WTC11 (cell line): Measurements from ENCODE around the gene TRAF2. TPM values are rescaled to one million over a fixed set of nuclear protein-coding genes. Genes with fewer than 3 reads are reported as not detected.

Experiments
- ATAC-seq: fragments of 200-7000 bp; cut with Tn5 transposase; 2 replicates; pipeline ENCODE4 v1.10.0; 2021; ENCODE audit warnings: mild to moderate bottlenecking, moderate library complexity
- CTCF ChIA-PET: fragments of 300-600 bp; sonication (Branson Sonifier 250); formaldehyde crosslinking; loops from one replicate; lab custom pipeline; 2021; ENCODE audit warnings: antibody characterized with exemption; lab: Charles Lee
- POLR2A ChIA-PET: fragments of 350-600 bp; sonication (Branson Sonifier 250); formaldehyde crosslinking; loops from one replicate; lab custom pipeline; 2021; ENCODE audit warnings: antibody characterized with exemption; lab: Charles Lee
- DNase-seq: peaks from one replicate; pipeline ENCODE4 v3.0.0; 2021; ENCODE audit warnings: low spot score
- H3K27ac Mint-ChIP-seq: 2 replicates; pipeline ENCODE4 v1.8.0; 2021; ENCODE audit warnings: mixed read lengths
- H3K27me3 Mint-ChIP-seq: 2 replicates; pipeline ENCODE4 v1.8.0; 2021; ENCODE audit warnings: low read depth, mild to moderate bottlenecking, moderate library complexity, mixed read lengths
- H3K36me3 Mint-ChIP-seq: 2 replicates; pipeline ENCODE4 v1.8.0; 2021; ENCODE audit warnings: mixed read lengths
- H3K4me1 Mint-ChIP-seq: 2 replicates; pipeline ENCODE4 v1.8.0; 2022; ENCODE audit warnings: mixed read lengths
- H3K4me3 Mint-ChIP-seq: 2 replicates; pipeline ENCODE4 v1.8.0; 2021; ENCODE audit warnings: mild to moderate bottlenecking, moderate library complexity, mixed read lengths
- H3K9me3 Mint-ChIP-seq: 2 replicates; pipeline ENCODE4 v1.8.0; 2021; ENCODE audit warnings: mixed read lengths
- AFF4 ChIP-seq: sonication (generic); formaldehyde crosslinking; IDR thresholded peaks from 2 replicates; pipeline ENCODE4 v1.8.1; 2023; ENCODE audit warnings: mild to moderate bottlenecking, missing genetic modification reagents, borderline replicate concordance
- ATF1 ChIP-seq: sonication (generic); formaldehyde crosslinking; IDR thresholded peaks from 2 replicates; pipeline ENCODE4 v1.8.1; 2023; ENCODE audit warnings: mild to moderate bottlenecking, moderate library complexity, missing genetic modification reagents
- CDX4 ChIP-seq: fragments of 250-450 bp; sonication (Bioruptor Pico); IDR thresholded peaks from 2 replicates; pipeline ENCODE4 v1.9.0; 2021; ENCODE audit warnings: moderate library complexity, mild to moderate bottlenecking, inconsistent platforms, borderline replicate concordance
- ELF4 ChIP-seq: sonication (generic); formaldehyde crosslinking; IDR thresholded peaks from 2 replicates; pipeline ENCODE4 v1.8.1; 2022; ENCODE audit warnings: low read depth, mild to moderate bottlenecking, moderate library complexity, missing genetic modification reagents
- ESRRA ChIP-seq: sonication (generic); formaldehyde crosslinking; IDR thresholded peaks from 2 replicates; pipeline ENCODE4 v1.8.1; 2022; ENCODE audit warnings: mild to moderate bottlenecking, missing genetic modification reagents, borderline replicate concordance
- GRHL2 ChIP-seq: fragments of 250-450 bp; sonication (Bioruptor Pico); IDR thresholded peaks from 2 replicates; pipeline ENCODE4 v1.8.0; 2022; ENCODE audit warnings: mild to moderate bottlenecking, moderate library complexity; ENCODE audit not compliant: insufficient replicate concordance, severe bottlenecking
- GTF2I ChIP-seq: fragments of 250-450 bp; sonication (Bioruptor Pico); conservative IDR thresholded peaks from 2 replicates; pipeline ENCODE4 v1.4.0; 2021; ENCODE audit warnings: mild to moderate bottlenecking
- MAX ChIP-seq: sonication (generic); formaldehyde crosslinking; IDR thresholded peaks from 2 replicates; pipeline ENCODE4 v1.8.0; 2022; ENCODE audit warnings: mild to moderate bottlenecking, missing genetic modification reagents
- NR1H2 ChIP-seq: sonication (generic); formaldehyde crosslinking; IDR thresholded peaks from 2 replicates; pipeline ENCODE4 v1.9.0; 2021; ENCODE audit warnings: mild to moderate bottlenecking, moderate library complexity, missing genetic modification reagents
- RORB ChIP-seq: fragments of 250-450 bp; sonication (Bioruptor Pico); IDR thresholded peaks from 2 replicates; pipeline ENCODE4 v1.9.0; 2021; ENCODE audit warnings: mild to moderate bottlenecking
- TEAD1 ChIP-seq: sonication (generic); formaldehyde crosslinking; IDR thresholded peaks from 2 replicates; pipeline ENCODE4 v1.8.0; 2022; ENCODE audit warnings: mild to moderate bottlenecking, missing genetic modification reagents
- TEAD4 ChIP-seq: sonication (generic); formaldehyde crosslinking; IDR thresholded peaks from 2 replicates; pipeline ENCODE4 v1.8.0; 2022; ENCODE audit warnings: mild to moderate bottlenecking, missing genetic modification reagents
- USF1 ChIP-seq: sonication (generic); formaldehyde crosslinking; IDR thresholded peaks from 2 replicates; pipeline ENCODE4 v1.8.0; 2022; ENCODE audit warnings: mild to moderate bottlenecking, missing genetic modification reagents
- ZNF423 ChIP-seq: fragments of 250-450 bp; sonication (Bioruptor Pico); IDR thresholded peaks from 2 replicates; pipeline ENCODE4 v2.1.2; 2022; ENCODE audit warnings: mild to moderate bottlenecking, moderate library complexity
- total RNA-seq: library from RNA; stranded (reverse); gene quantifications from 3 replicates; pipeline ENCODE4 v1.2.3, GENCODE V29; 2021
- TF ChIP-seq, protein P1 (sequence below): sonication (generic); formaldehyde crosslinking; IDR thresholded peaks from 2 replicates; pipeline ENCODE4 v1.8.0; 2022; ENCODE audit warnings: mild to moderate bottlenecking, missing genetic modification reagents
- TF ChIP-seq, protein P2 (sequence below): sonication (generic); formaldehyde crosslinking; conservative IDR thresholded peaks from 2 replicates; pipeline ENCODE4 v1.8.1; 2022; ENCODE audit warnings: mild to moderate bottlenecking, missing genetic modification reagents

The TRAF2 gene
- total RNA-seq, 1 experiment from 2014 or later: 55.0 TPM

DNA sequence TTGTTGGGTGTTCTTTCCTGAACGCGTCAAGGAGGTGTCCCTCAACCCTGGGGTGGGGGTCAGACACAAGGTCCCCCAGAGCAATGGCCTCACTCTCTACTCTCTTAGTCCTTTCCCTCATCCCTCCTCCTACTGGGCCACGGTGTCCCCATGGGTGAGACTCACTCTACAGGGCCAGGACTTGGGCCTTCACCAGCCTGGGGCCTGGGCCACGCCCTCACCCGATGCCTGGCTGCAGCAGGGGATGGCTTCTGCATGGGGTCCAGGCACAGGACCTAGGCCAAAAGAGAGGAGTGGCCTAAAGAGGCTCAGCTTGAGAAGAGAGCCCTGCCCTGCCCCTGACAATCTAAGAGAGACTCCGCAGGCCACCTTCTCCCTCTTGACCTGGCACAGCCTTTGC lies 71.6 kb downstream of the TRAF2 start:
- TF ChIP-seq ESRRA (no peak), NR1H2 (CRISPR knock-in tag) (no peak), RORB (CRISPR knock-in tag) (no peak), MAX (CRISPR knock-in tag) (no peak), GRHL2 (CRISPR knock-in tag) (no peak), USF1 (CRISPR knock-in tag) (no peak)
- TF ChIP-seq, protein P1, sequence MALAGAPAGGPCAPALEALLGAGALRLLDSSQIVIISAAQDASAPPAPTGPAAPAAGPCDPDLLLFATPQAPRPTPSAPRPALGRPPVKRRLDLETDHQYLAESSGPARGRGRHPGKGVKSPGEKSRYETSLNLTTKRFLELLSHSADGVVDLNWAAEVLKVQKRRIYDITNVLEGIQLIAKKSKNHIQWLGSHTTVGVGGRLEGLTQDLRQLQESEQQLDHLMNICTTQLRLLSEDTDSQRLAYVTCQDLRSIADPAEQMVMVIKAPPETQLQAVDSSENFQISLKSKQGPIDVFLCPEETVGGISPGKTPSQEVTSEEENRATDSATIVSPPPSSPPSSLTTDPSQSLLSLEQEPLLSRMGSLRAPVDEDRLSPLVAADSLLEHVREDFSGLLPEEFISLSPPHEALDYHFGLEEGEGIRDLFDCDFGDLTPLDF: no peak
- no peak overlapping the region for H3K27ac Mint-ChIP-seq
- ATAC-seq (no peak), DNase-seq (no peak)
- H3K36me3 Mint-ChIP-seq: no peaks in the 10 kb centered on the region
- H3K27me3 Mint-ChIP-seq: no peaks in the 10 kb centered on the region
- H3K9me3 Mint-ChIP-seq: peaks cover 9% of the 10 kb centered on the region
- H3K4me3 Mint-ChIP-seq: no peak overlapping the region
- ChIA-PET CTCF (interaction anchor here (1.1 kb wide), 1 partner anchor 10 kb away, joined by 3 read pairs; no protein-coding TSS in a partner anchor), POLR2A (no interaction called here)
- no peaks in the 10 kb centered on the region for H3K4me1 Mint-ChIP-seq

- ChIA-PET POLR2A (no interaction called here), CTCF (interaction anchor here (1.1 kb wide), 1 partner anchor 11 kb away, joined by 3 read pairs; no protein-coding TSS in a partner anchor)
- TF ChIP-seq, protein P2, sequence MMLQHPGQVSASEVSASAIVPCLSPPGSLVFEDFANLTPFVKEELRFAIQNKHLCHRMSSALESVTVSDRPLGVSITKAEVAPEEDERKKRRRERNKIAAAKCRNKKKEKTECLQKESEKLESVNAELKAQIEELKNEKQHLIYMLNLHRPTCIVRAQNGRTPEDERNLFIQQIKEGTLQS (CRISPR knock-in tag): no peak
- 0 out of 2 replicates have a peak, but pooled peaks have one; percentile 33 for TF ChIP-seq GTF2I (CRISPR knock-in tag)
- Mint-ChIP-seq H3K9me3 (peaks cover 9% of the 10 kb centered on the region), H3K4me1 (no peaks in the 10 kb centered on the region), H3K4me3 (no peak overlapping the region), H3K27me3 (no peaks in the 10 kb centered on the region), H3K27ac (no peak overlapping the region), H3K36me3 (no peaks in the 10 kb centered on the region)
- ATAC-seq (no peak), DNase-seq (no peak)
Observed at GRCh38 chr9:136958473-136958872, 72.2 kb downstream of the TRAF2 start.

GRCh38 chr9:136958898-136959850 lies 72.9 kb downstream of the TRAF2 start:
- POLR2A ChIA-PET: no interaction called here
- H3K4me1 Mint-ChIP-seq: no peaks in the 10 kb centered on the region
- no peak for DNase-seq
- H3K27ac Mint-ChIP-seq: no peak overlapping the region
- H3K27me3 Mint-ChIP-seq: no peaks in the 10 kb centered on the region
- CTCF ChIA-PET: interaction anchor here (1.1 to 1.8 kb wide), 6 partner anchors 11 to 87 kb away, joined by 3 to 11 read pairs (median 5); no protein-coding TSS in a partner anchor
- TF ChIP-seq USF1 (CRISPR knock-in tag): no peak
- TF ChIP-seq ZNF423 (CRISPR knock-in tag): 0 out of 2 replicates have a peak, but pooled peaks have one; percentile 44
- no peak for TF ChIP-seq ATF1 (CRISPR knock-in tag)
- TF ChIP-seq, all 79 proteins: peak for 1
- Mint-ChIP-seq H3K9me3 (peaks cover 9% of the 10 kb centered on the region), H3K4me3 (no peak overlapping the region), H3K36me3 (no peaks in the 10 kb centered on the region)
- no peak for ATAC-seq

GRCh38 chr9:136960212-136960937 lies 74.1 kb downstream of the TRAF2 start:
- ChIA-PET POLR2A (no interaction called here), CTCF (interaction anchor here (0.6 to 1.8 kb wide), 8 partner anchors 12 to 159 kb away, joined by 3 to 11 read pairs (median 4); no protein-coding TSS in a partner anchor)
- Mint-ChIP-seq H3K27me3 (no peaks in the 10 kb centered on the region), H3K4me3 (no peak overlapping the region), H3K27ac (no peak overlapping the region), H3K36me3 (no peaks in the 10 kb centered on the region), H3K9me3 (peaks cover 9% of the 10 kb centered on the region), H3K4me1 (no peaks in the 10 kb centered on the region)
- DNase-seq (no peak), ATAC-seq (no peak)
- TF ChIP-seq ELF4 (no peak), CDX4 (CRISPR knock-in tag) (no peak), GTF2I (CRISPR knock-in tag) (no peak), USF1 (CRISPR knock-in tag) (no peak), TEAD4 (CRISPR knock-in tag) (no peak), RORB (CRISPR knock-in tag) (no peak), TEAD1 (no peak), AFF4 (CRISPR knock-in tag) (no peak)
